ENCODE data around the gene PI4KA.

PI4KA gene

GRCh38 chr22:20659920-20660319, 198.7 kb downstream of the PI4KA start:
- no peak for DNase-seq

DNA sequence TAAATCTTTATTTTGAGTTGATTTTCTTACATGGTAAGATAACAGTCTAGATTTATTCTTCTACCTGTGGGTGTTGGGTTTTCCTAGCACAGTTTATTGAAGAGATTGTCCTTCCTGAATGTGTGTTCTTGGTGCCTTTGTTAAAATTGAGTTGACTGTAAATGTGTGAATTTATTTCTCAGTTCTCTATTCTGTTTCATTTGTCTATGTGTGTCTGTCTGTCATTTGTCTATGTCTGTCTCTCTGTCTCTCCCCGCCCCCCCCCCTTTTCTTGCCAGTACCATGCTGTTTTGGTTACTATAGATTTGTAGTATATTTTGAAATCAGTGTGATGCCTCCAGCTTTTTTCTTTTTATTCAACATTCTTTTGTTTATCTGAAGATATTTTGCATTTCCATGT, 199.4 kb downstream of the PI4KA start:
- DNase-seq, result no peak

DNA sequence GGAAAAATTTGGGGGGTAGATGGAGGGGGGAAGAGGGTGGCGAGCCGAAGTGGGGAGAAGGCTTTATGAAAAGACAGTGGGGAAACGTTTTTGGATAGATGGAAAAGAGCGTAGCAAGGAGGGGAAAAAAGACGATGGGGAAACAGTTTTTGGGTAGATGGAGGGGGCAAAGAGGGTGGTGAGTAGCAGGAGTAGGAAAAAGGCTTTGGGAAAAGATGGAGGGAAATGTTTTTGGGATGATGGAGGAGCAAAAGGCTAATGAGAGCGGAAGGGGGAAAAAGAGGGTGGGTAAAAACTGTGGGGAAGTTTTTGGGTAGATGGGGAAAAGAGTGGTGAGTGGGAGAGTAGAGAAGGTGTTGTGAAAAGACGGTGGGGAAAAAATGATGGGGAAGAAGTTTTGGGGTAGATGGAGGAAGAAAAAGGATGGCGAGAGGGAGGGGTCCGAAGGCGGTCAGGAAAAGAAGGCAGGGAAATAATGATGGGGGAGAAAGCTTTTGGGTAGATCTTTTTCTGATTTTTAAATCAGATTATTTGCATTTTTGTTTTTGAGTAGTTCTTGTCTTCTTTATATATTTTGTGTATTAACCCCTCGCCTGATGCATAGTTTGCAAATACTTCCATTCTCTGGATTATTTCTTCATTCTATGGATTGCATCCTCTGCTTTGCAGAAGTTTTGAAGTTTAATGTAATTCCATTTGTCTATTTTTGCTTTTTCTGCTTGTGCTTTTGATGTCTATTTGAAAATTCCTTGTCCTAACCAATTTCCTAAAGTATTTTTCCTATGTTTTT, 200.0 kb downstream of the PI4KA start:
- DNase-seq, result no peak

- no peak for DNase-seq
These were observed 200.6 kb downstream of the PI4KA start for GRCh38 chr22:20657963-20658362.
